ENCODE measurements around the gene PHF13. TPM values are rescaled to one million over a fixed set of nuclear protein-coding genes. Genes with fewer than 3 reads are reported as not detected.

The PHF13 gene
- 7.9 and 9.4 TPM in 2 replicates for polyA plus RNA-seq (2011; rRNA removed)
- 6.5 and 10.2 TPM in 2 replicates for polyA minus RNA-seq (2011; rRNA and poly(A)+ RNA removed)

DNA sequence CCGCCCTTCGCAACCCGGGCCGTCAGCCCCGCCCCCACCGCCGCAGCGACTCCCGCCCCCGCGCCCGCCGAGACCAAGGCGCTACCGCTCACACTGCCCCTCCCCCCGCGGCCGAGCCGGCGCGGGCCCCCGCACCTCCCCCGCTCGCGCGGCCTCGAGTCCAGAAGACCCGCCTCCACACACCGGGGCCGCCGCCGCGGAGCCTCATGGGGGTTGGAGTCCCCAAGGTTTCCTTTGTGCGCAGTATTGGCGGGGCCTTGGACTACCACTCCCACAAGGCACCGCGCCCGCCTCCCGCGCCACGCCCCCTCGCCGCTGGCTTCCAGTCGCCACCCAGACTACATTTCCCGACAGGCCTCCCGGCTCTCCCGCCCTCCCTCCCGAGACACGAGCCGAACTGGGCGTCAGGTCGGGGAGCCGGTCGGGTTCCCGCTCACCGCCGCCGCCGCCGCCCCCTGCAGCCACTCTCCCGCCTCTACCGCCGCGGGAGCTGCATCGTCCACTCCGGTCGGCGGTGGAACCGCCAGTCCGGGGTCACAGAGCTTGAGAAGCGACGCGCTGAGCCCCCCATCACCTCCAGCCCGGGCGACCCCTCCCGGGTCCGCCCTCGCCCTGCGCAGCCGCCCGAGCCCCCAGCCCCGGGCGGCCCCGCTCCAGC, at the start of gene PHF13:
TSS of gene PHF13 (plus strand) at position 371 of the 658 bp plus-strand sequence. CDS start 336 bp downstream, outside the sequence.
- CTCF ChIA-PET: no interaction called here

GRCh38 chr1:6569033-6569432, 44.5 kb upstream of the PHF13 start:
- H3K36me3 ChIP-seq (ENCODE audit: control insufficient read depth, insufficient read depth, low read length): no peaks in the 10 kb centered on the region
- peaks cover 12% of the 10 kb centered on the region for H3K27me3 ChIP-seq (ENCODE audit: control insufficient read depth, insufficient read depth, low read length)
- H3K4me3 ChIP-seq (ENCODE audit: low read depth, low read length): no peak overlapping the region
- no peak for DNase-seq (ENCODE audit: low read depth)
- POLR2A ChIA-PET: no interaction called here
- no peak for TF ChIP-seq CTCF (IDR thresholded peaks at IDR 0.05; ENCODE audit: insufficient read depth, low read depth, low read length)
- CTCF ChIA-PET: interaction anchor here (1.0 kb wide), 1 partner anchor 9 kb away, joined by 3 read pairs; no protein-coding TSS in a partner anchor

More for the DNA sequence above, at the start of gene PHF13:
- Histone ChIP-seq H3K27me3 (ENCODE audit: control insufficient read depth, insufficient read depth, low read length) (no peaks in the 10 kb centered on the region), H3K36me3 (ENCODE audit: control insufficient read depth, insufficient read depth, low read length) (peaks cover 3% of the 10 kb centered on the region), H3K4me3 (ENCODE audit: low read depth, low read length) (peak within 1 kb of the TSS; percentile 87)
- TF ChIP-seq CTCF (IDR thresholded peaks at IDR 0.05; ENCODE audit: insufficient read depth, low read depth, low read length): no peak
- POLR2A ChIA-PET: no interaction called here
- peak; percentile 83 for DNase-seq (ENCODE audit: low read depth)

DNA sequence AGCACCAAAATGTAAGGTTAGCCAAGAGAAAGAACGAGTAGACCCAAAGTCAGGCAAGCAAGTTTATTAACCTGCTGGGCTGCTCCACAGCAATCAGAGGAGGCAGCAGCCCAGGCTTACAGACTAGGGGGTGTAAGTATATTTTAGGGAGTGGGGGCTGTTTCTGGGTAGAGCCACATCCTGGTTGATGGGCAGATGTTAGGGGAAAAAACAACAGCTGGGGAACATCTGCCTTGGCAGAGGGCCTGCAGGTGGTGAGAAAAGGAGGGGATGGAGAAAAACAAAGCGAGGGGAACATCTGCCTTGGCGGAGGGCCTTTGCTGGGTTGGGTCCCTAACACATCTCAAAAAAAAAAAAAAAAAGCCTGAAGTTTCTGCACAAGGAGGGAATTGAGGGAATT, 43.4 kb upstream of the PHF13 start:
- DNase-seq (ENCODE audit: low read depth): no peak
- Histone ChIP-seq H3K27me3 (ENCODE audit: control insufficient read depth, insufficient read depth, low read length) (peaks cover 10% of the 10 kb centered on the region), H3K36me3 (ENCODE audit: control insufficient read depth, insufficient read depth, low read length) (no peaks in the 10 kb centered on the region), H3K4me3 (ENCODE audit: low read depth, low read length) (no peak overlapping the region)
- no peak for TF ChIP-seq CTCF (IDR thresholded peaks at IDR 0.05; ENCODE audit: insufficient read depth, low read depth, low read length)
- ChIA-PET POLR2A (no interaction called here), CTCF (interaction anchor here (1.0 to 1.9 kb wide), 2 partner anchors 8 to 15 kb away, joined by 3 to 6 read pairs; partner anchors contain the start of genes NOL9 and TAS1R1)

- no peak overlapping the region for H3K4me3 ChIP-seq (ENCODE audit: low read depth, low read length)
- ChIA-PET CTCF (interaction anchor here (1.9 kb wide), 1 partner anchor 16 kb away, joined by 6 read pairs; the partner anchor contains the start of genes NOL9 and TAS1R1), POLR2A (interaction anchor here (0.6 kb wide), 1 partner anchor 9 kb away, joined by 7 read pairs; the partner anchor contains the start of gene ZBTB48)
- peaks cover 6% of the 10 kb centered on the region for H3K27me3 ChIP-seq (ENCODE audit: control insufficient read depth, insufficient read depth, low read length)
- TF ChIP-seq CTCF (IDR thresholded peaks at IDR 0.05; ENCODE audit: insufficient read depth, low read depth, low read length): no peak
- no peak for DNase-seq (ENCODE audit: low read depth)
- no peaks in the 10 kb centered on the region for H3K36me3 ChIP-seq (ENCODE audit: control insufficient read depth, insufficient read depth, low read length)
Measured at GRCh38 chr1:6570987-6571386, 42.5 kb upstream of the PHF13 start.

- POLR2A ChIA-PET: no interaction called here
- Histone ChIP-seq H3K4me3 (ENCODE audit: low read depth, low read length) (no peak overlapping the region), H3K36me3 (ENCODE audit: control insufficient read depth, insufficient read depth, low read length) (no peaks in the 10 kb centered on the region), H3K27me3 (ENCODE audit: control insufficient read depth, insufficient read depth, low read length) (peaks cover 4% of the 10 kb centered on the region)
- TF ChIP-seq CTCF (IDR thresholded peaks at IDR 0.05; ENCODE audit: insufficient read depth, low read depth, low read length): no peak
- no peak for DNase-seq (ENCODE audit: low read depth)
- CTCF ChIA-PET: interaction anchor here (0.7 kb wide), 1 partner anchor 74 kb away, joined by 3 read pairs; no protein-coding TSS in a partner anchor
Measured at GRCh38 chr1:6572653-6573383, 40.7 kb upstream of the PHF13 start.
